Ishikawa (cell line): ENCODE measurements around the gene LRRC71.

Source experiments
- CEBPB ChIP-seq: IDR thresholded peaks from 2 replicates; pipeline ENCODE4 v1.6.1; 2012
- EGR1 ChIP-seq: IDR thresholded peaks from 2 replicates; pipeline ENCODE4 v1.6.1; 2012
- EP300 ChIP-seq: IDR thresholded peaks from 2 replicates; pipeline ENCODE4 v1.6.1; 2012; ENCODE audit warnings: borderline replicate concordance
- NFIC ChIP-seq: IDR thresholded peaks from 2 replicates; pipeline ENCODE4 v1.6.1; 2012
- RAD21 ChIP-seq: IDR thresholded peaks from 2 replicates; pipeline ENCODE4 v1.6.1; 2012; ENCODE audit warnings: low read depth
- TAF1 ChIP-seq: IDR thresholded peaks from 2 replicates; pipeline ENCODE4 v1.6.1; 2012; ENCODE audit warnings: low read depth, mild to moderate bottlenecking
- TCF12 ChIP-seq: IDR thresholded peaks from 2 replicates; pipeline ENCODE4 v1.6.1; 2012; ENCODE audit warnings: low read depth
- ZBTB7A ChIP-seq: IDR thresholded peaks from 2 replicates; pipeline ENCODE4 v1.6.1; 2012; ENCODE audit warnings: low read depth
- TF ChIP-seq, protein P1 (sequence below): IDR thresholded peaks from 2 replicates; pipeline ENCODE4 v1.6.1; 2012; ENCODE audit warnings: low read depth, mild to moderate bottlenecking
- TF ChIP-seq, protein P2 (sequence below): IDR thresholded peaks from 2 replicates; pipeline ENCODE4 v1.6.1; 2012

GRCh38 chr1:156879876-156880275 is 40.6 kb upstream of the LRRC71 start:
- no peak for TF ChIP-seq EGR1
- TF ChIP-seq EP300: no peak
- TF ChIP-seq RAD21: no peak
- TF ChIP-seq, protein P1, sequence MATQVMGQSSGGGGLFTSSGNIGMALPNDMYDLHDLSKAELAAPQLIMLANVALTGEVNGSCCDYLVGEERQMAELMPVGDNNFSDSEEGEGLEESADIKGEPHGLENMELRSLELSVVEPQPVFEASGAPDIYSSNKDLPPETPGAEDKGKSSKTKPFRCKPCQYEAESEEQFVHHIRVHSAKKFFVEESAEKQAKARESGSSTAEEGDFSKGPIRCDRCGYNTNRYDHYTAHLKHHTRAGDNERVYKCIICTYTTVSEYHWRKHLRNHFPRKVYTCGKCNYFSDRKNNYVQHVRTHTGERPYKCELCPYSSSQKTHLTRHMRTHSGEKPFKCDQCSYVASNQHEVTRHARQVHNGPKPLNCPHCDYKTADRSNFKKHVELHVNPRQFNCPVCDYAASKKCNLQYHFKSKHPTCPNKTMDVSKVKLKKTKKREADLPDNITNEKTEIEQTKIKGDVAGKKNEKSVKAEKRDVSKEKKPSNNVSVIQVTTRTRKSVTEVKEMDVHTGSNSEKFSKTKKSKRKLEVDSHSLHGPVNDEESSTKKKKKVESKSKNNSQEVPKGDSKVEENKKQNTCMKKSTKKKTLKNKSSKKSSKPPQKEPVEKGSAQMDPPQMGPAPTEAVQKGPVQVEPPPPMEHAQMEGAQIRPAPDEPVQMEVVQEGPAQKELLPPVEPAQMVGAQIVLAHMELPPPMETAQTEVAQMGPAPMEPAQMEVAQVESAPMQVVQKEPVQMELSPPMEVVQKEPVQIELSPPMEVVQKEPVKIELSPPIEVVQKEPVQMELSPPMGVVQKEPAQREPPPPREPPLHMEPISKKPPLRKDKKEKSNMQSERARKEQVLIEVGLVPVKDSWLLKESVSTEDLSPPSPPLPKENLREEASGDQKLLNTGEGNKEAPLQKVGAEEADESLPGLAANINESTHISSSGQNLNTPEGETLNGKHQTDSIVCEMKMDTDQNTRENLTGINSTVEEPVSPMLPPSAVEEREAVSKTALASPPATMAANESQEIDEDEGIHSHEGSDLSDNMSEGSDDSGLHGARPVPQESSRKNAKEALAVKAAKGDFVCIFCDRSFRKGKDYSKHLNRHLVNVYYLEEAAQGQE: no peak
- no peak for TF ChIP-seq ZBTB7A
- TF ChIP-seq TCF12: no peak
- TF ChIP-seq, protein P2, sequence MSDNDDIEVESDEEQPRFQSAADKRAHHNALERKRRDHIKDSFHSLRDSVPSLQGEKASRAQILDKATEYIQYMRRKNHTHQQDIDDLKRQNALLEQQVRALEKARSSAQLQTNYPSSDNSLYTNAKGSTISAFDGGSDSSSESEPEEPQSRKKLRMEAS: no peak
- TF ChIP-seq CEBPB: no peak
- TF ChIP-seq NFIC: no peak
- no peak for TF ChIP-seq TAF1
